CD14-positive monocyte (primary cell): ENCODE data around the gene RSPO3. TPM values are rescaled to one million over a fixed set of nuclear protein-coding genes. Genes with fewer than 3 reads are reported as not detected.
"Not testable (repeated sequence)": the region's sequence is repeated elsewhere in the genome, so short reads cannot be mapped to it uniquely, and the experiment has no call there.

ENCODE experiments used
- DNase-seq, 3 donors: peaks; one replicate each; pipeline ENCODE4 v3.0.0-alpha.2; 2011 to 2022
- H2AFZ ChIP-seq: 2 replicates; pipeline ENCODE4 v1.6.0; 2012; ENCODE audit warnings: mild to moderate bottlenecking, low read depth, low read length, inconsistent platforms; ENCODE audit not compliant: insufficient read depth, poor library complexity, severe bottlenecking
- H3K27ac ChIP-seq, 2 donors: 1 replicate in 1 of 2; 2 replicates in 1 of 2; pipeline ENCODE4 v1.5.1; 2012 to 2013; ENCODE audit warnings: low read length in 2 of 2, control low read depth in 1 of 2, inconsistent platforms in 1 of 2, low read depth in 1 of 2, mild to moderate bottlenecking in 1 of 2
- H3K27me3 ChIP-seq, 2 donors: one replicate each; pipeline versions ENCODE4 v1.6.0 to v1.6.1; 2011 to 2013; ENCODE audit warnings: low read length in 2 of 2; ENCODE audit not compliant: control insufficient read depth in 2 of 2, insufficient read depth in 2 of 2
- H3K36me3 ChIP-seq, 2 donors: replicated peaks in 1 of 2; 1 replicate in 1 of 2; 2 replicates in 1 of 2; pipeline versions ENCODE4 v1.5.1 to v1.6.1; 2012 to 2013; ENCODE audit warnings: low read length in 2 of 2, control low read depth in 1 of 2, inconsistent platforms in 1 of 2, mild to moderate bottlenecking in 1 of 2; ENCODE audit not compliant: insufficient read depth in 2 of 2, control insufficient read depth in 1 of 2
- H3K4me1 ChIP-seq, 2 donors: 1 replicate in 1 of 2; 2 replicates in 1 of 2; pipeline versions ENCODE4 v1.5.1 to v1.6.1; 2012 to 2013; ENCODE audit warnings: low read length in 2 of 2, control low read depth in 1 of 2, inconsistent platforms in 1 of 2, mild to moderate bottlenecking in 1 of 2, moderate library complexity in 1 of 2; ENCODE audit not compliant: insufficient read depth in 2 of 2, control insufficient read depth in 1 of 2
- H3K4me2 ChIP-seq: replicated peaks from 2 replicates; pipeline ENCODE3; 2012; ENCODE audit warnings: low read length, moderate library complexity, mild to moderate bottlenecking; ENCODE audit not compliant: poor library complexity, severe bottlenecking; ENCODE audit errors: extremely low read depth
- H3K4me3 ChIP-seq, 3 experiments: fragments of 200-600 bp in 1 of 3; sonication (generic) in 1 of 3; replicated peaks in 1 of 3; 1 replicate in 2 of 3; 2 replicates in 1 of 3; pipeline ENCODE4 v1.5.1; 2011 to 2013; ENCODE audit warnings: low read length in 3 of 3, mild to moderate bottlenecking in 3 of 3, control low read depth in 2 of 3, low read depth in 2 of 3, inconsistent platforms in 1 of 3, moderate library complexity in 1 of 3
- H3K79me2 ChIP-seq: 2 replicates; pipeline ENCODE4 v1.6.0; 2012; ENCODE audit warnings: mild to moderate bottlenecking, control low read depth, inconsistent platforms, low read length, moderate library complexity; ENCODE audit not compliant: insufficient read depth
- H3K9ac ChIP-seq: 2 replicates; pipeline ENCODE4 v1.6.0; 2017; ENCODE audit warnings: low read length, mild to moderate bottlenecking; ENCODE audit not compliant: insufficient read depth, poor library complexity, severe bottlenecking
- H3K9me3 ChIP-seq, 2 donors: replicated peaks in 1 of 2; 1 replicate in 1 of 2; 2 replicates in 1 of 2; pipeline versions ENCODE4 v1.5.1 to v1.6.1; 2012 to 2013; ENCODE audit warnings: low read length in 2 of 2, control low read depth in 1 of 2; ENCODE audit not compliant: control insufficient read depth in 1 of 2, insufficient read depth in 1 of 2
- H4K20me1 ChIP-seq: 2 replicates; pipeline ENCODE4 v1.6.0; 2012; ENCODE audit warnings: mild to moderate bottlenecking, low read length, control low read depth, moderate library complexity; ENCODE audit not compliant: insufficient read depth
- H3K27ac Mint-ChIP-seq, 7 donors: one replicate each; pipeline ENCODE4 v1.8.0; 2020; ENCODE audit warnings: mild to moderate bottlenecking in 7 of 7, mixed read lengths in 7 of 7, moderate library complexity in 6 of 7, inconsistent platforms in 2 of 7
- H3K27me3 Mint-ChIP-seq, 3 donors: one replicate each; pipeline ENCODE4 v1.8.0; 2021 to 2022; ENCODE audit warnings: low read depth in 3 of 3, mild to moderate bottlenecking in 3 of 3, mixed read lengths in 3 of 3, moderate library complexity in 3 of 3, inconsistent platforms in 1 of 3
- H3K36me3 Mint-ChIP-seq, 2 donors: one replicate each; pipeline ENCODE4 v1.8.0; 2020; ENCODE audit warnings: mixed read lengths in 2 of 2, inconsistent platforms in 1 of 2, mild to moderate bottlenecking in 1 of 2
- H3K4me1 Mint-ChIP-seq: one replicate; pipeline ENCODE4 v1.8.0; 2020; ENCODE audit warnings: mild to moderate bottlenecking, mixed read lengths
- H3K4me3 Mint-ChIP-seq, 2 donors: one replicate each; pipeline ENCODE4 v1.8.0; 2020; ENCODE audit warnings: mild to moderate bottlenecking in 2 of 2, mixed read lengths in 2 of 2, moderate library complexity in 1 of 2
- H3K9me3 Mint-ChIP-seq, 7 donors: one replicate each; pipeline ENCODE4 v1.8.0; 2020 to 2022; ENCODE audit warnings: mixed read lengths in 7 of 7, mild to moderate bottlenecking in 6 of 7, moderate library complexity in 6 of 7, inconsistent platforms in 2 of 7
- WGBS: methylation state at CpG from one replicate; pipeline ENCODE4 v1.1.5; 2013; ENCODE audit warnings: missing lambda C conversion rate; ENCODE audit not compliant: insufficient coverage; 5-methylcytosine and 5-hydroxymethylcytosine counted together
- intact Hi-C, 2 donors: fragments of 100-400 bp; cut with micrococcal nuclease; formaldehyde crosslinking; loops; one replicate each; pipeline versions ENCODE4 v1.15.0 to v1.15.1; 2023
- polyA plus RNA-seq, 3 donors: library from polyadenylated mRNA; depleted of rRNA in 1 of 3; unstranded in 2 of 3; stranded (reverse) in 1 of 3; fragments of 300-500 nt in 2 of 3; fragments of >200 nt in 1 of 3; fragmentation: Illumina TruSeq in 2 of 3; gene quantifications; 1 replicate in 2 of 3; 2 replicates in 1 of 3; pipeline ENCODE4 v1.2.3, GENCODE V29; 2012 to 2021
- TF ChIP-seq, protein P1 (sequence below): fragments of 200-600 bp; IDR thresholded peaks from one replicate; pipeline ENCODE4 v1.8.0; 2022; ENCODE audit warnings: antibody characterized with exemption, mild to moderate bottlenecking

The RSPO3 gene
- polyA plus RNA-seq, 3 donors = not detected

DNA sequence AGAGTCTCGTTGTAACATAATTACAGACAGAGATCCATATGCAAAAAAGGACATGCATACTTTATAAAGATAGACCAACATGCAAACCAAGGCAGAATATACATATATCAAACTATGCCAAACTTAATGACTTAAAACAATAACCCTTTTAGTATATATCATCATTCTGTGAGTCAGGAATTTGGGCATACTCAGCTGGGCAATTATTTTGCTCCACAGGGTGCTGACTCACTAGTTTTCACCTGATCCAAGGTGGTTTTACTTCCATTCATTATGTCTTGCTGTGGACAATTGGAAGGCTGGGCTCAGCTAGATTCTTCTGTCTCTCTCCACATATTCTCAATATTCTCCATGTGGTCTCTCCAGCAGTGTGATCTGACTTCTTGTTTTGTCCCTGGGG, 107.0 kb downstream of the RSPO3 start:
- Histone ChIP-seq H2AFZ (no peak overlapping the region), H3K4me2 (no peak overlapping the region), H3K36me3 (no peaks in the 10 kb centered on the region), H3K9ac (no peak overlapping the region), H3K4me3 (no peak overlapping the region), H4K20me1 (no peaks in the 10 kb centered on the region), H3K9me3 (peaks cover 0 to 2% of the 10 kb centered on the region in 2 donors), H3K27me3 (no peaks in the 10 kb centered on the region), H3K4me1 (no peaks in the 10 kb centered on the region), H3K27ac (no peak overlapping the region), H3K79me2 (no peaks in the 10 kb centered on the region)
- intact Hi-C loops = no loop called here
- Mint-ChIP-seq H3K27me3 (peaks cover 0 to 4% (median 4%) of the 10 kb centered on the region in 3 donors), H3K9me3 (peaks cover 7 to 18% (median 13%) of the 10 kb centered on the region in 7 donors), H3K36me3 (no peaks in the 10 kb centered on the region), H3K4me3 (no peak overlapping the region), H3K27ac (no peak overlapping the region), H3K4me1 (no peaks in the 10 kb centered on the region)
- WGBS = no CpG with 5 or more reads among the region's 1 CpG
- TF ChIP-seq, protein P1, sequence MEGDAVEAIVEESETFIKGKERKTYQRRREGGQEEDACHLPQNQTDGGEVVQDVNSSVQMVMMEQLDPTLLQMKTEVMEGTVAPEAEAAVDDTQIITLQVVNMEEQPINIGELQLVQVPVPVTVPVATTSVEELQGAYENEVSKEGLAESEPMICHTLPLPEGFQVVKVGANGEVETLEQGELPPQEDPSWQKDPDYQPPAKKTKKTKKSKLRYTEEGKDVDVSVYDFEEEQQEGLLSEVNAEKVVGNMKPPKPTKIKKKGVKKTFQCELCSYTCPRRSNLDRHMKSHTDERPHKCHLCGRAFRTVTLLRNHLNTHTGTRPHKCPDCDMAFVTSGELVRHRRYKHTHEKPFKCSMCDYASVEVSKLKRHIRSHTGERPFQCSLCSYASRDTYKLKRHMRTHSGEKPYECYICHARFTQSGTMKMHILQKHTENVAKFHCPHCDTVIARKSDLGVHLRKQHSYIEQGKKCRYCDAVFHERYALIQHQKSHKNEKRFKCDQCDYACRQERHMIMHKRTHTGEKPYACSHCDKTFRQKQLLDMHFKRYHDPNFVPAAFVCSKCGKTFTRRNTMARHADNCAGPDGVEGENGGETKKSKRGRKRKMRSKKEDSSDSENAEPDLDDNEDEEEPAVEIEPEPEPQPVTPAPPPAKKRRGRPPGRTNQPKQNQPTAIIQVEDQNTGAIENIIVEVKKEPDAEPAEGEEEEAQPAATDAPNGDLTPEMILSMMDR = no peak
- DNase-seq = no peak

DNA sequence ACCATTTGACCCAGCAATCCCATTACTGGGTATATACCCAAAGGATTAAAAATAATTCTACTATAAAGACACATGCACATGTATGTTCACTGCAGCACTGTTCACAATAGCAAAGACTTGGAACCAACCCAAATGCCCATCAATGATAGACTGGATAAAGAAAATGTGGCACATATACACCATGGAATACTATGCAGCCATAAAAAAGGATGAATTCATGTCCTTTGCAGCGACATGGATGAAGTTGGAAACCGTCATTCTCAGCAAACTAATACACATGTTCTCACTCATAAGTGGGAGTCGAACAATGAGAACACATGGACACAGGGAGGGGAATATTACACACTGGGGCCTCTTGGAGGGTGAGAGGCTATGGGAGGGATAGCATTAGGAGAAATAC, 115.3 kb downstream of the RSPO3 start:
- H3K36me3 ChIP-seq, H3K9ac ChIP-seq, DNase-seq, H3K27me3 ChIP-seq, H3K4me1 Mint-ChIP-seq, H4K20me1 ChIP-seq, H3K4me3 Mint-ChIP-seq, intact Hi-C loops, H3K4me1 ChIP-seq, H3K27ac Mint-ChIP-seq, H3K27ac ChIP-seq, H3K4me3 ChIP-seq, H3K4me2 ChIP-seq, H3K36me3 Mint-ChIP-seq, H2AFZ ChIP-seq, H3K9me3 ChIP-seq, H3K27me3 Mint-ChIP-seq, H3K79me2 ChIP-seq: not testable (repeated sequence)
- peaks cover 19 to 26% (median 23%) of the 10 kb centered on the region in 7 donors for H3K9me3 Mint-ChIP-seq
- no CpG with 5 or more reads among the region's 3 CpGs for WGBS
